ENCODE data around the gene SLC13A3. TPM values are rescaled to one million over a fixed set of nuclear protein-coding genes. Genes with fewer than 3 reads are reported as not detected.

The SLC13A3 gene, protein sequence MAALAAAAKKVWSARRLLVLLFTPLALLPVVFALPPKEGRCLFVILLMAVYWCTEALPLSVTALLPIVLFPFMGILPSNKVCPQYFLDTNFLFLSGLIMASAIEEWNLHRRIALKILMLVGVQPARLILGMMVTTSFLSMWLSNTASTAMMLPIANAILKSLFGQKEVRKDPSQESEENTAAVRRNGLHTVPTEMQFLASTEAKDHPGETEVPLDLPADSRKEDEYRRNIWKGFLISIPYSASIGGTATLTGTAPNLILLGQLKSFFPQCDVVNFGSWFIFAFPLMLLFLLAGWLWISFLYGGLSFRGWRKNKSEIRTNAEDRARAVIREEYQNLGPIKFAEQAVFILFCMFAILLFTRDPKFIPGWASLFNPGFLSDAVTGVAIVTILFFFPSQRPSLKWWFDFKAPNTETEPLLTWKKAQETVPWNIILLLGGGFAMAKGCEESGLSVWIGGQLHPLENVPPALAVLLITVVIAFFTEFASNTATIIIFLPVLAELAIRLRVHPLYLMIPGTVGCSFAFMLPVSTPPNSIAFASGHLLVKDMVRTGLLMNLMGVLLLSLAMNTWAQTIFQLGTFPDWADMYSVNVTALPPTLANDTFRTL
- total RNA-seq (2022) (0.49 TPM in 1 of 2 replicates, not detected in the other), Bru-seq, nascent RNA (percentile 21 among the genes with signal in this experiment), BruChase-seq, experiment 1, labeled RNA remaining after a 6-hour chase (percentile 27 among the genes with signal in this experiment), BruChase-seq, experiment 2, labeled RNA remaining after a 2-hour chase (percentile 31 among the genes with signal in this experiment)
- long read RNA-seq, result 0 reads

DNA sequence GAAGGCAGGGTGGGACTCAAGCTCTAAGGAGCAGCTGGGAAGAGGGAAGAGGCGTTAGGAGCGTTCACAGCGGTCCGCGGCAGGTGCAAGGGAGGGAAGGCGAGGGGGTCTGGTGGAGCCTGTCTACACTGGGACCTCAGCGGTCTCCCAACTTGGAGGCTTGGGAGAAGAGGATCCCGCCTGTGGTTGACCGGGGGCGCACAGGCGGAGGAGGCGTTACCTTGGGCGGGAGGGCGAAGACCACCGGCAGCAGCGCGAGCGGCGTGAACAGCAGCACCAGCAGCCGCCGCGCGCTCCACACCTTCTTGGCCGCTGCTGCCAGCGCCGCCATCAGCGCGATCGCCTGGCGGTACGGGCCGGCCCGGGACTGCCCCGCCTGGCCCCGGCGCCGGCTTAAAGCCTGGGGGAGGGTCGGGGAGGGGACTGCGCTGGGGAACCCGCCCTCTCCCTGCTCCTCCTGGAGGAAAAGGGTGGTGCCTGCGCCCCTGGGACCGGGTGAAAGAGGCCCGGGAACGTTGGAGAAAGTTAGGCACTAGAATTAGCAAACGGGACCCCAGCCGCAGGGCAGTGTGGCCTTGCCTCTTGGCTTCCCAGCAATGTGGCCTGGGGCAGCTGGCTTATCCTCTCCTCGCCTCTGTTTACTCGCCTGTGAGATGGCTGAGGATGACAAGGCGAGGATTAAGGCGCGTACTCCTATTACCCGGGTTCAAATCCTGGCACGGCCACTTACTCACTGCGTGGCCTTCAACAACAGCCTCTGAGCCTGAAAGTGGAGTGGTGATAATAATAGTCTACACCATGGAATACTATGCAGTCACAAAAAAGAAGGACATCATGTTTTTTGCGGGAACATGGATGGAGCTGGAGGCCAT is at the start of gene SLC13A3:
Gene SLC13A3 (minus strand): TSS at position 369 of the 872 bp plus-strand sequence. CDS start 38 bp downstream, at position 331.
- Mint-ChIP-seq H3K9me3 (ENCODE audit: low read depth, unreplicated experiment) (no peaks in the 10 kb centered on the region), H3K27me3 (ENCODE audit: unreplicated experiment) (peaks cover 67% of the 10 kb centered on the region), H3K4me1 (ENCODE audit: low read depth, unreplicated experiment) (no peaks in the 10 kb centered on the region), H3K36me3 (ENCODE audit: insufficient read depth, unreplicated experiment) (peaks cover 8% of the 10 kb centered on the region), H3K27ac (ENCODE audit: unreplicated experiment) (no peak within 1 kb of the TSS), H3K4me3 (ENCODE audit: low read depth, unreplicated experiment) (peak within 1 kb of the TSS; percentile 11)
- intact Hi-C loops (cut with micrococcal nuclease; ENCODE audit: unreplicated experiment), result no loop called here
- BruUV-seq (replicated peaks), result no TSS peak
- TF ChIP-seq, protein P1, sequence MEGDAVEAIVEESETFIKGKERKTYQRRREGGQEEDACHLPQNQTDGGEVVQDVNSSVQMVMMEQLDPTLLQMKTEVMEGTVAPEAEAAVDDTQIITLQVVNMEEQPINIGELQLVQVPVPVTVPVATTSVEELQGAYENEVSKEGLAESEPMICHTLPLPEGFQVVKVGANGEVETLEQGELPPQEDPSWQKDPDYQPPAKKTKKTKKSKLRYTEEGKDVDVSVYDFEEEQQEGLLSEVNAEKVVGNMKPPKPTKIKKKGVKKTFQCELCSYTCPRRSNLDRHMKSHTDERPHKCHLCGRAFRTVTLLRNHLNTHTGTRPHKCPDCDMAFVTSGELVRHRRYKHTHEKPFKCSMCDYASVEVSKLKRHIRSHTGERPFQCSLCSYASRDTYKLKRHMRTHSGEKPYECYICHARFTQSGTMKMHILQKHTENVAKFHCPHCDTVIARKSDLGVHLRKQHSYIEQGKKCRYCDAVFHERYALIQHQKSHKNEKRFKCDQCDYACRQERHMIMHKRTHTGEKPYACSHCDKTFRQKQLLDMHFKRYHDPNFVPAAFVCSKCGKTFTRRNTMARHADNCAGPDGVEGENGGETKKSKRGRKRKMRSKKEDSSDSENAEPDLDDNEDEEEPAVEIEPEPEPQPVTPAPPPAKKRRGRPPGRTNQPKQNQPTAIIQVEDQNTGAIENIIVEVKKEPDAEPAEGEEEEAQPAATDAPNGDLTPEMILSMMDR (IDR thresholded peaks at IDR 0.05; ENCODE audit: unreplicated experiment), result no peak
- CTCF ChIA-PET, result interaction anchor here (0.6 to 0.9 kb wide), 3 partner anchors 18 to 786 kb away, joined by 3 to 6 read pairs (median 3); no protein-coding TSS in a partner anchor
- DNase-seq, result no peak

DNA sequence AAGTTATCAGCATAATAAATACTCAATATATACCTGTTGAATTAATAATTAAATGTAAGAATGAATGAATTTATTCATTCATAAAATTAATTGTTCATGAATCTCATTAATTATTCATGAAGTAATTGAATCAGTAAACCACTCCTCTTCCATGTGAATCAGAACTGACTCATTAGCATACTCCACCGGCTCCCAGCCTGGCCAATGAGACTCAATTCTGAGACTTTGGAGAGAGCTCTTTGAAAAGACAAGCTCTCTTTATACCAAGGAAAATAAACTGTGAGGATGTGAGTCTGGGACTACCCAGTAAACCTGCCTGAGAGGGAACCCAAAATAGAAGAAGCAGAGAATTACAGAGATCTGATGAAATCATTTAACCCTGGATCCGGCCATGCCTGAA is 49.8 kb upstream of the SLC13A3 start:
- no peak for DNase-seq
- intact Hi-C loops (cut with micrococcal nuclease; ENCODE audit: unreplicated experiment), result no loop called here
- Mint-ChIP-seq H3K4me3 (ENCODE audit: low read depth, unreplicated experiment) (no peak overlapping the region), H3K9me3 (ENCODE audit: low read depth, unreplicated experiment) (no peaks in the 10 kb centered on the region), H3K4me1 (ENCODE audit: low read depth, unreplicated experiment) (peaks cover 22% of the 10 kb centered on the region), H3K27me3 (ENCODE audit: unreplicated experiment) (peaks cover 8% of the 10 kb centered on the region), H3K27ac (ENCODE audit: unreplicated experiment) (no peak overlapping the region), H3K36me3 (ENCODE audit: insufficient read depth, unreplicated experiment) (no peaks in the 10 kb centered on the region)
- CTCF ChIA-PET, result interaction anchor here (0.6 kb wide), 1 partner anchor 169 kb away, joined by 4 read pairs; no protein-coding TSS in a partner anchor
- BruUV-seq (replicated peaks), result no TSS peak
- TF ChIP-seq, protein P1 (IDR thresholded peaks at IDR 0.05; ENCODE audit: unreplicated experiment), result no peak

DNA sequence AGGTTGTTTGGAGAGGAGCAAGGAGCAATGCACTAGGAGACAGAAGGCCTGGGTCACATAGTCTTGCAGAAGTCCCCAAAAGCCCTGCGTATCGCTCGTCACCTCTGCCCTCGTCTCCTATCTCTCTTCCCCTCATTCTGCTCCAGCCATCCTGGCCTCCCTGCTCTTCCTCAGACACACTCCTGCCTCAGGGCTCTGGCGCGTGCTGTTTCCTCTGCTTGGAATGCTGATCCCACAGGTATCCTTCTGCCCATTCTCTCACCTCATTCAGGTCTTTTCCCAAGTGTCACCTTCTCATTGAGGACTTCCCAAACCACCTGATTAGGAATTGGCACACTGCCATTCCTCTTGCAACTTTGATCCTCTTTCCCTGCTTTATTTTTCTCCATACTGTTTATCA is 49.2 kb upstream of the SLC13A3 start:
- TF ChIP-seq, protein P1 (IDR thresholded peaks at IDR 0.05; ENCODE audit: unreplicated experiment), result no peak
- CTCF ChIA-PET, result no interaction called here
- Mint-ChIP-seq H3K36me3 (ENCODE audit: insufficient read depth, unreplicated experiment) (no peaks in the 10 kb centered on the region), H3K9me3 (ENCODE audit: low read depth, unreplicated experiment) (no peaks in the 10 kb centered on the region), H3K4me1 (ENCODE audit: low read depth, unreplicated experiment) (peaks cover 22% of the 10 kb centered on the region), H3K4me3 (ENCODE audit: low read depth, unreplicated experiment) (no peak overlapping the region), H3K27ac (ENCODE audit: unreplicated experiment) (no peak overlapping the region), H3K27me3 (ENCODE audit: unreplicated experiment) (peaks cover 8% of the 10 kb centered on the region)
- no peak for DNase-seq
- intact Hi-C loops (cut with micrococcal nuclease; ENCODE audit: unreplicated experiment), result no loop called here
- no TSS peak for BruUV-seq (replicated peaks)
